Measurements from ENCODE around the gene NUMA1.

NUMA1 gene

DNA sequence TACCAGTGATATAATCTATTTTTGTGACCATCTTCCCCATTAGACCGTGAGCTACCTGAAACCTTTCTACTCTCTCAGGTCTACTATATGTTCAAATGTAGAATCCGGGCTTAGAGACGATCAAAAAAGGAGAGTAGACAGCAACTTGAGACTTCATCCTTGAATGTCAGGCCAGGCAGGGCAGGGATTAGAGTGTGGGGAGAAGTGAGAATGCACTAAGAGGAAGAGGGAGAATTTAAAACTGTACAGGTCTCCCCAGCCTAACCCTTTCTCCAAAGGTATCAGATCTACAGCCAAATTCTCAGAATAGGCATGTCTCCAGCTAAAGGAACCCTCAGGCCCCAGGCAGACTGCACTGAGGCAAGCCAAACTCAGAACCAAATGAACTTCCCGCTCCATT lies 21.8 kb upstream of the NUMA1 start:
- DNase-seq (ENCODE audit: extremely low read depth in 1 of 2, low read depth in 1 of 2): no peak

DNA sequence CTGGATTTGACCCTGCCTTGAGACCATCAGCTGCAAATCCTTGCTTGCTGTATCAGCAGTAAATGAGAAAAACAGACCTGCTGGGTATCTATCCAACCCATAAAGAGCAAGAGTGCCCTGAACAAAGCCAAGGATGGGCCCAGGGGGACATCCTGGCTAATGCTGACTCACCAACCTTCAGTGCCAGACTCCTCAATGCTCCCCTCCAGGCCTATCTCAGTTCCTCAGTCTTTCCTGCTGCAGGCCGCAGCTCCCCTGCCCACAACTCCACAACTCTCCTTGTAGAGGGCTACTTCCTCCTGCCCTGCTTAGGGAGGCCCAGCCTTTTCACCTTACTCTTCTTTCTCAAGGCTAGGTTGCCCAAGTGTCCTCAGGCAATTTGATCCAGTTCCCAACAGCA lies 20.1 kb upstream of the NUMA1 start:
- DNase-seq (ENCODE audit: extremely low read depth in 1 of 2, low read depth in 1 of 2): no peak

DNA sequence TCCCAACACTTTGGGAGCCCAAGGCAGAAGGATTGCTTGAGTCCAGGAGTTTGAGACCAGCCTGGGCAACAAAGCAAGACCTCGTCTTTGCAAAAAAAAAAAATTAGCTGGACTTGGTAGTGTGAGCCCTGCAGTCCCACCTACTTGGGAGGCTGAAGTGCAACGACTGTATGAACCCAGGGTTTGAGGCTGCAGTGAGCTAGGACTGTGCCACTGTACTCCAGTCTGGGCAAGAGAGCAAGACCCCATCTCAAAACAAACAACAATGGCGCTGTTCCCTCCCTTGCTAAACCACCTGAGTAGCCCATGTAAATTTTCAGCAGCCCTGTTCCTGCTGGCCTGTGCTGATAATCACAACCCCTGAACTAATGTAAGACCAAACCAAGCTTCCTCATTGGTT lies 19.7 kb upstream of the NUMA1 start:
- no peak for DNase-seq (ENCODE audit: extremely low read depth in 1 of 2, low read depth in 1 of 2)

DNA sequence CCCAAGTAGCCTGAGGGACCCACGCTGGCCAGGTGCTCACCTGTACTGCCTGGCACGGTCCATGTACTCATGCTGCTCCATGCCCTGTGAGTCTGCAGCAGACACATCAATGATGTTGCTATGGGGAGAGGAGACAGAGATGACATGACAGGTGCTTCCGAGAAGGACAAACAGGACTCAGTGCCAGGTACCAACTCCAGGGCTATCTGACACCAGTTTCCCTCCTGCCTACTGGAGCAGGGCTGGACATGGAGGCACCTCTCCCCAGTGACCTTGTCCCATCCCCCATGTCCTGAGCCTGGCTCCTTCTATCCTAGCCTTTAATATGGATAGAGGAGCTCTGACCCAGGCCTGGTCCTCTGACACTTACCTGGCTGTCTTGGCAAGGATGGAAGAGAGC lies 18.4 kb upstream of the NUMA1 start:
- DNase-seq (ENCODE audit: extremely low read depth in 1 of 2, low read depth in 1 of 2): no peak

DNA sequence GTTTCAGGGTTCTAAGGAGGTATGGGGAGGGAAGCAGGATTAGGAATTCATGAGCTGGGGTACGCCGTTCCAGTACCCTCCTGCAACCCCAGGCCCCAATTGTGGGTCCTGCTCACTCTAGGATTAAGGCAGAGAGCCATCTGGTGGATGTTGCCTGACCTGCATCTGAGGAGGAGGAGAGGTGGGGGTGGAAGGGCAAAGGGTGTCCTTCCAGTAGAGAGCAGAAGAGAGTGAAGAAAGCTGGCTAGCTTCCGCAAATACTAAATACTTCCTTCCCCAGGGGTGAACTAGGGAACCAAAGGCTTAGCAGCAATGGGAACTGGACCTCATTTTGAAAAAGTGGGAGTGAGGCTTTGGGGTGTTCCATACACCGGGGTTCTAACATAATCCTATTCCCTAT lies 10.9 kb upstream of the NUMA1 start:
- DNase-seq (ENCODE audit: extremely low read depth in 1 of 2, low read depth in 1 of 2): no peak

DNA sequence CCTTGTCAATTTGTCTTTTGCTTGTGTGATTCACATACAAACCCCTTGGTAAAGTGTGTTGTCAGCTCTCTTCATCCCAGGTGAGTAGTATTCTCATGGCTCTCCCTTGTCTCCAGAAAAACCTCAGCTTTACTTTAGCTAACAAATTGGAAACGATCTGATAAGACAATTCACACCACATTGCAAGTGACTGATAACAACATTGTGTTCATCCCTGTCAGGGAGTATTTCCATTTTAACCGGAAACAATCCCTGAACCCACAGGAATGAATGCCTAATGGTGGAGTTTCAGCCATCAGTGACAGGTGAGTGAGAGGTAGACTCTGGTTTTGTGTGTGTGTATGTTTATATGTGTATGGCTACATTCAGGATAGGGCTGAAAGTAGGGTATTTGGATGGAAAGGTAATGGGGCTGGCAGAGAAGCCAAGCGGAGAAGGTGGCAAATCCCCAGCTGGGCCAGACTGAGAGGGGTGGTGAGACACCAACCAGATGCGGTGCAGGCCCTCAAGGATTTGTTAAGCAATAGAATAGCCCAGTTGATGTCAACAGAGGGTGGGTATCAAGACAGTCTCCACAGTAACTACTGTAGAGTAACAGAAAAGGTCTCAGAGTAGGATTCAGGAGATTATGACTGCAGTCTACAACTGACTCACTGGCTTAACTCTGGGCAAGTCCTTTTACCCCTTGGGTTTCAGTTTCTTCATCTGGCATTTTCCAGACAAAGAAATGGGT lies 7.9 kb upstream of the NUMA1 start:
- no peak for DNase-seq (ENCODE audit: extremely low read depth in 1 of 2, low read depth in 1 of 2)

DNA sequence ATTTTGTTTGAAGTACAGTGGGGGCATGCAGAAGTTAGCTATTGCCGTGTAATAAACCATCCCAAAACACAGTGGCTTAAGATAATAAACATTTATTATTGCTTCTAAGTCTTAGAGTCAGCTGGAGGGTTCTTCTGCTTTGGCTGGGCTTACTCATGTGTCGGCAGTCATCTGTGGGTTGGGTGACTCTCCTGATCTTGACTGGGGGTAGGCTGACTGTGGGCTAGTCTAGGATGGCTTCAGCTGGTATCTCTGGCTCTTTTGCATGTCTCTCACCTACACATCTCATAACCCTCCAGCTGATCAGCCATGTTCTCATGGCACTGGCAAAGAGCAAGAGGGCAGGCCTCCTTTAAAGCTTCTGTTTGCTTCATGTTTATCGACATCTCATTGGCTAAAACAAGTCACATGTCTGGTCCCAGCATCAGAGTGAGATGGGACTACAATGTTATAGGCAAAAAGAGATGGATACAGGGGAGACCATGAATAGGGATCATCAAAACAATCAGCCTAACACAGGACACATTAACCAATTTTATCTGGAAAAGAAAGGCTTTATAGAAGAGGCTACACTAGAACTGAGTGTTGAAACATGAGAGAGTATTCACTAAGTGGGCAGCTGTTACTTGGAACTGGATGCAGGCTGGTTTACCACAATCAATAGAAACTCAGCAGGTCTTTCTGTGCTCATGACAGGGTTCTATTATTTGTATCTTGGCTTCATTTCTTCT lies 5.4 kb upstream of the NUMA1 start:
- DNase-seq (ENCODE audit: extremely low read depth in 1 of 2, low read depth in 1 of 2): no peak

DNA sequence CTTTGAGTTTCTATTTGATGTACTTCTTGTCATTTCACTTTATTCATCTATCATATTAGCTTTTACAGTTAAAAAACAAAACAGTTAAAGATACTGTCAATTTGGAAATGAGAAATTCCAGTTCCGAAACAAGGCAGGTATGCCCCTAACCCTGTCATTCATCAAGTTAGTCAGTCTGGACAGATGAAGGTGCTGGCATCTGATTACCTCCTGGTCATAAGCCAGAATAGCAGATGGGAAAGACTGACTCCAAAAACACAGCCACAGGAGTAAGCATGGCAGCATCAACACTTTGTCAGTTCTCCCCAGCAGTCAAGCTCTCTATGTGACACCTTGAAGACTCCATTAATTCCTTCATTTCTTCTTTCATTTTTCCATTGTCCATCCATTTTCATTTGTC lies 4.6 kb upstream of the NUMA1 start:
- no peak for DNase-seq (ENCODE audit: extremely low read depth in 1 of 2, low read depth in 1 of 2)

DNA sequence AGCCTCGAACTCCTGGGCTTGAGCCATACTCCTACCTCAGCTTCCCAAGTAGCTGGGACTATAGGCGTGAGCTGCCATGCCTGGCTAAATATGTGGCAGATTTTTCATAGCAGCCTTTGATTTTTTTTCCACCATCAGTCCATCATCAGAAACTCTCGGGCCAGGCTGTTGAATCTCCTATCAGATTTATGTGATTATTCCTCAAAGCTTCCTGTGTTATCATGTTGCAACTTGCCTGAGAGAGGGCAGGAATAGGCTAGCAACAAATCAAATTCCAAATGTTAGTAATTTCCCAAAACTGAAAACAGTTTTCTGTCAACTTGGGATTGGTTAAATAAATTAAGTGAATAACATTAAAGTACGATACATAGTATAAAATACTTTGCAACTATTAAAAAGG lies 3.7 kb upstream of the NUMA1 start:
- DNase-seq (ENCODE audit: extremely low read depth in 1 of 2, low read depth in 1 of 2): no peak

DNA sequence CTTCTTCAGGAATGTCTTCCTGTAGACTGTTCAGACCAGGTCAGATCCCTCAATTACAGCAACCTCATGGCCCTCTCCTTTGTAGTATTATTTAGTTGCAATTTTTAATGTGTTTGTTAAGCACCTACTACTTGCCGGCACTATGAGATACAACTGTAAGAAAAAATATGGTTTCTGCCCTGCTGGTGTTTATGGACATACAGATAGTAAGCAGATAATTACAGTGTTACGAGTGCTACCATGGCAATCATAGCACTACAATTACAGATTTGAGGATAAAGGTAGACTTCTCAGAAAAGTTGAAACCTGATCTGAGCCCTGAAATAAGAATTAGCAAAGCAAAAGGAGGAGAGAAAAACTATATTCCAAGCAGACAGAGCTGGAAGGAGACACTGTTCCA lies 3.1 kb upstream of the NUMA1 start:
- no peak for DNase-seq (ENCODE audit: extremely low read depth in 1 of 2, low read depth in 1 of 2)

DNA sequence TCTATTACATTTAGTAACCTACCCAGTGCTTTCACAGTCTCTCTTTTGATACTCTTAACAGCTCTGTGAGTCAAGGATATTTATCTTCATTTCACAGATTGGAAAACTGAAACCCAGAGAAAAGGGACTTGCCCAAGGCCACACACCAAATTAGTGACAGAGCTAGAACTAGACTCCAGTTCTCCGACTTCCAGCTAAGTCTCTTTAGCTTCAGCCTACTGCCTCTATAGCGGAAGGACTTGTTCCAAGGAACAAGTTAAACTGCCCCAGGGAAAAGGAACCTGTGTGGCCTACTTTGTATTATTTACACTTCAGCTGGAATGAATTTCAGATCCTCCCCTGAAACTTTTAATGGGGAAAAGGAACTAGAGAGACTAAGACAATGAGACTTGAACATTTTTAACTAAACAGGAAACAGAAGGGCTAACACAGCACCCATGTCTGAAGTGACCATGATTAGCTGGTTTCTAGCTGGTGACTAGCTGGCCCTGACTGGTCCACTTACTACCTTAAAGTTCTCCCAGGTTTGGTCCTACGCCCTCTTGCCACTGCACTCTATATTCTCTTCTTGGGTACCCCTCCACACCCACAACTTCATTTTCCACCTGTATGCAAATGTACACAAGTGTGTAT lies 1.6 kb upstream of the NUMA1 start:
- DNase-seq (ENCODE audit: extremely low read depth in 1 of 2, low read depth in 1 of 2): no peak

DNA sequence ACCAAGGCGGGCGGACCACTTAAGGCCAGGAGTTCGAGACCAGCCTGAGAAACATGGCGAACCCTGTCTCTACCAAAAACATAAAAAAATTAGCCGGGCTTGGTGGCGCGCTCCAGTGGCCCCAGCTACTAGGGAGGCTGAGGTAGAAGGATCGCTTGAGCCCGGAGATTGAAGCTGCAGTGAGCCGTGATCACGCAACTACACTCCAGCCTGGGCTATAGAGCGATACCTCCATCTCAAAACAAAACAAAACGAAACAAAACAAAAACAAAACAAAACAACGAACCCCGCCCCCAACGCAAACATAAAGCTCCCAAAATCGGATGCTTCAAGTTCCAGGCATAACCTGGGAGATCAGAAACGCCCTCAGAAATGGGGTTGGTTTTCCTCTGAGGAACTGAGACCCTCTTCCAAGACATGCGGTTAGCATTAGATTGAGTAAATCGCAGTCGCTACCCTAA lies 872 bp upstream of the NUMA1 start:
- no peak for DNase-seq (ENCODE audit: extremely low read depth in 1 of 2, low read depth in 1 of 2)

DNA sequence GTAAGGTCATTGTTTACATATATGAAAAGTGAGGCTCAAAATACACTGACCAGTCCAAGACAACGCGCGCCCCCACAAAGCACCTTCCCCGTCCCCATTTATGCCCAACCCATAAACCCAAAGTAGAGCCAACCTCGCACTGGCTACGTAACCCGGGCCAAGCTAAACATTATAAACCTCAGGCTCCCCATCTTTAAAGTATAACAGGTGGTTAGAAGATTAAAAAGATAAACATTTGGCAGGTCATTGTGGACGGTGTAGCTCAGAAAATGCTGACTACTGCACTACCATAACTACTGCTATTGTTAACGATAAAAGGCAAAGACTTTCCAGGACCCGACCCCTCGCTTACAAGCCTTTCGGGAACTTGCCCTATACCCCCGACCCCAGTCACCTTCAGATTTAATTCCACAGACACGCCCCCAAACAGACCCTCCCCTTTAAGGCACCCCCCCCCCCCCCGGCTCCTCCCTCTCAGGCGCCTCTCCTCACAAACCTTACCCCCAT lies 470 bp downstream of the NUMA1 start:
- DNase-seq (ENCODE audit: extremely low read depth in 1 of 2, low read depth in 1 of 2): no peak

DNA sequence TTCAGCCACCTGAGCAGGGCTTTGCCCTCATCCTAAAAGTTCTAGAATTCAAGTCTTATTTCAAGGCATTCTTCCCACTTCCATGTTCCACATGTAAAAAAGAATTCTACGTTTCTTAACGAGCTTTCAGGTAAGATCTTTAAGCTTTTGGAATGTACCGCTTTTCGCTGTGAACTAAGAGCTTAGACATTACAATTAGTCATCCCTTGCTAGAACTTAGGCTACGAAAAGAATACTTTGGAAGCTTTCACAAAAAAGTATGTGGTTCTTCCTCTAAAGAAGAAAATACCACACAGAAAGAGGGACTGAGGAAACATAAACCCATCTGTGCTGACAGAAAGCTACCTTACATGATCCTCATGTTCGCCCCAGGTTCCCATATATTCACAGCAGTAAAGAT lies 1.9 kb downstream of the NUMA1 start:
- no peak for DNase-seq (ENCODE audit: extremely low read depth in 1 of 2, low read depth in 1 of 2)

DNA sequence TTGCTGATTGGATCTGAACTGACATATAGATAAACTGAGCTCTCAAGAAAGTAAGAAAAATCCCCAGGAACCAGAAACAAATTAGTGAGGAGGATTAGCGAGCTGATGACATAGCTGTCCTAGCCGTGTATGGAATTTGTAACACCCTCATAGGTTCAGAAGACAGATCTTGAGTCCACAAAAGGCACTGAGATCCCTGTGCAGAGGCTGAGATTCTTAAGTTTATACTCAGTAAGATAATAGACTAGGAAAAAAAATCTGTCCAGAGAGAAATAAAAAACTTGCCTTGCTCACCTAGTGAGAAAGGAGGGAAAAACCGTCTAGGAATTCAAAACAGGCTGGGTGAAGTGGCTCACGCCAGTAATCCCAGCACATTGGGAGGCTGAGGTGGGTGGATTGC lies 4.6 kb downstream of the NUMA1 start:
- no peak for DNase-seq (ENCODE audit: extremely low read depth in 1 of 2, low read depth in 1 of 2)

DNA sequence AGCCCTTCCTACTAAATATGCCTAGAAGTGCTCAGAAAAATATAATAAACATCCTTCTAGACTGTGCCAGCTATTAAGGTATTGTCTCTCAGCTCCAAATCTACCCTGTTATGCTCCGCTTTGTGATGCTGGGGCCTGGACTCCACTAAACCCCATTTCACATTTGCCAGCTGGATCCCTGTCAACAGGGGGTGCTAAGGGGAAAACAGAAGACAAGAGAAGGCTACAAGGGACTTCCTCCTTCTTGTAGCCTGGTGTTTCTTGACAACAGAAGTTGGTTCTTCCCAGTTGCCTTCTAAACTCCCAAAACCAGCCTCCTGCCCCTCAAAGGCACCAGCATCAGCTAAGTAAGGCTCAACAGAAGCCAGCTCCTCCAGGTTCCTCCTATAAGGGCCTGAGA lies 5.2 kb downstream of the NUMA1 start:
- DNase-seq (ENCODE audit: extremely low read depth in 1 of 2, low read depth in 1 of 2): no peak

DNA sequence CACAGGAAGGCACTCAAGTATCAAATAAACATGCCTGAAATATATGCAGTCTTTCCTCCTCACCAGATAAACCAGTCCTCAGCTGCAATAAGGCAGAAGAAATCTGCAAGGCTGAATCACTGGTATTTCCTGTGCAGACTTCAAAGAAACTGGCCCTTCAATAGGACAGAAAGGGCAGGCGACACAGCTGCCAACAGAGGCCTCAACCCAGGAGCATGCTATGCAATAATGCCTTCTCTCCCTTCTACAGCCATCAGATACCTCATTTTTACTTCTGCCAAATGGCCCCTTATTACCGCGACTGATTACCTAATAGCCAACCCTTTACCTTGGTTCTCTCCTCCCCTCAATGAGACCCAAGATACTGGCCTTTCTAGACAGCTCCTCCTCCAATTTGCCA lies 8.0 kb downstream of the NUMA1 start:
- DNase-seq (ENCODE audit: extremely low read depth in 1 of 2, low read depth in 1 of 2): no peak

DNA sequence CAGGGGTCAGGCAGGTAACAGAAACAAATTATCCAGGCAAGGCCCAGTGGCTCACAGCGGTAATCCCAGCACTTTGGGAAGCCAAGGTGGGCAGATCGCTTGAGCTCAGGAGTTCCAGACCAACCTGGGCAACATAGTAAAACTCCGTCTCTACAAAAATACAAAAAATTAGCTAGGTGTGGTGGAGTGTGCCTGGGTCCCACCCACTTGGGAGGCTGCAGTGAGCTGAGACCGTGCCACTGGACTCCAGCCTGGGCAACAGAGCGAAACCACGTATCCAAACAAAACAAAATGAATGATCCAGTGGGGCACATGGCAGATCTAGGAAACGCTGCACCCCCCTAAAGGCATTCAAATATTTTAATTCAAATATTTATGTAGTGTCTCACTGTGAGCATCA lies 9.9 kb downstream of the NUMA1 start:
- DNase-seq (ENCODE audit: extremely low read depth in 1 of 2, low read depth in 1 of 2): no peak

DNA sequence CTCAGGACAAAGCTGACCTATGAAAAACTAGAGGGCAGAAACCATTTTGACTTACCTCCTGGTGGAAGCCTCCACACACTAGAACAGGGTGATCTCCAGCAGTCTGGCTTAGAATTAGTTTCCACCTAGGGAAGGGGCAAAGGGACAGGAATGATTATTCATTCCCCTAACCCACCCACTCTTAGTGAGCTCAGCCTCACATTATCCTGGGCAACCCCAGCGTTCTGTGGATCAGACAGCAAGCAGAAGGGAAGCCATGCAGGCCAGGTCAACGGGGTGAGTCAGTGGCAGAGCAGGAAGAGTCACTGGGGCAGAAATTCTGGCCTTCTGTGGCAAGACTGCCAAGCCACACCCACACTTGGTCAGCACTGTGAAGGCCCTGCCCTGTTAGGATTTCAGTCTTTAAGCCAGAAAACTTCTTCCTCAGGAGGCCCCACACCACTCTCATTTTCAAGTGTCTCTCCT lies 10.5 kb downstream of the NUMA1 start:
- DNase-seq (ENCODE audit: extremely low read depth in 1 of 2, low read depth in 1 of 2): no peak

DNA sequence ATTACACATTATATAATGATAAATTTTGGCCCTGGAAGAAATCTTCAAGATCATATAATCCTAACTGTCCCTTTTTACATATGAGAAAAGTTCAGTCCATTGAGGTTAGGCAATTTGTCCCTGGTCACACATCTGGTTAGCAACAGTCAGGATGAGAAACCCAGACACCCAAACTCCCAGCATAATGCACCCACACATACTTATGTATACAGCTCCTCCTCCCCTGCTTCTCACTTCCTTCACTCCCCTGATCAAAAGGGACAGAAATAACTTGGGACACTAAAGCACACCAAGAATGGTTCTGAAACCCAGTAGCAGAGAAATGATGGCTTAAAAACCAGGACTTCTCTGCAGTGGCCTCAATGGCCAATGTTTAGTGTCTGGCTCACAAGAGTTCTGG lies 11.1 kb downstream of the NUMA1 start:
- no peak for DNase-seq (ENCODE audit: extremely low read depth in 1 of 2, low read depth in 1 of 2)

DNA sequence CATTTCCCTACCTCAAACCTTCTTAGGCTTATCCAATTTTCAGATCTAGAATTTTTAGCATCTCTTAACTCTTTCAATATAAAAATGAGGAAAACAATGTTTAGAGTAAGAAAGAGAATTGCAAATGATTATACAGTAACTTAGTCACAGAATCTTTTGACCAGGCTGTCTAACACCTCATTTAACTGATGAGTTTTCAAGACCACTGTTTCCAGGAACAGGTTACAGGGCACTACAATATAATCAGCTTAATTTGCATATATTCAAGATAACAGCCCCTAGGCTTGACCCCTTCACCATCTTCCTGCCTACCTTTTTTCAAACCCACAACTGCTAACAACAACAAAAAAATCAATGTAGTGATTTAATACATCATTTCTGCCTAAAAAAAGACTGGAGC lies 12.7 kb downstream of the NUMA1 start:
- DNase-seq (ENCODE audit: extremely low read depth in 1 of 2, low read depth in 1 of 2): no peak

DNA sequence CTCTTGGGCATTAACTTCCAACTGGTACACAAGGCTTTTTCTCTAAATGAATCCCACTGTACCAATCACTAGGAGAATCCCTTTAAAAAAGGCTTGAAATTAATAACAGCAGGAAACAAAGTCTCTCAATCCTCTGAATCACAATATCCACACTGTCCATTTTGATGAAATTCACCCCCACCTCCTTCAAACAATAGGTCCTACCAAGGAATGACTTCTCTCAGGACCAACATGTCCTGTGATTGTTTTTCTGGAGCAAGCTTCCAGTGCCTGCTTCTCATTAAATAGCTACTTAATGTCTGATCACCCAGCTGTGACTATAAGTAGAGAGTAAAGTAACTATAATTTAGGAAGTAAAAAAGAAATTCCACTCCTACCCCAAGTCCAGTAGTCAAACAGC lies 13.1 kb downstream of the NUMA1 start:
- DNase-seq (ENCODE audit: extremely low read depth in 1 of 2, low read depth in 1 of 2): no peak
